Ovary (tissue), 3 donors: ENCODE data around the gene MAP4K2.

Experiments
- POLR2A ChIP-seq: fragments of 450-650 bp; IDR thresholded peaks from one replicate; pipeline ENCODE4 v1.6.1; 2017; ENCODE audit warnings: antibody characterized with exemption, mild to moderate bottlenecking, moderate library complexity
- TF ChIP-seq, protein P1 (sequence below), 3 donors: fragments of 450-650 bp in 2 of 3; fragments of 200-600 bp in 1 of 3; IDR thresholded peaks; one replicate each; pipeline versions ENCODE4 v1.5.1 to v1.8.0; 2016 to 2022; ENCODE audit warnings: antibody characterized with exemption in 3 of 3, mild to moderate bottlenecking in 1 of 3
- donor health status: DM: no; HTN: no; CAD: no.

DNA sequence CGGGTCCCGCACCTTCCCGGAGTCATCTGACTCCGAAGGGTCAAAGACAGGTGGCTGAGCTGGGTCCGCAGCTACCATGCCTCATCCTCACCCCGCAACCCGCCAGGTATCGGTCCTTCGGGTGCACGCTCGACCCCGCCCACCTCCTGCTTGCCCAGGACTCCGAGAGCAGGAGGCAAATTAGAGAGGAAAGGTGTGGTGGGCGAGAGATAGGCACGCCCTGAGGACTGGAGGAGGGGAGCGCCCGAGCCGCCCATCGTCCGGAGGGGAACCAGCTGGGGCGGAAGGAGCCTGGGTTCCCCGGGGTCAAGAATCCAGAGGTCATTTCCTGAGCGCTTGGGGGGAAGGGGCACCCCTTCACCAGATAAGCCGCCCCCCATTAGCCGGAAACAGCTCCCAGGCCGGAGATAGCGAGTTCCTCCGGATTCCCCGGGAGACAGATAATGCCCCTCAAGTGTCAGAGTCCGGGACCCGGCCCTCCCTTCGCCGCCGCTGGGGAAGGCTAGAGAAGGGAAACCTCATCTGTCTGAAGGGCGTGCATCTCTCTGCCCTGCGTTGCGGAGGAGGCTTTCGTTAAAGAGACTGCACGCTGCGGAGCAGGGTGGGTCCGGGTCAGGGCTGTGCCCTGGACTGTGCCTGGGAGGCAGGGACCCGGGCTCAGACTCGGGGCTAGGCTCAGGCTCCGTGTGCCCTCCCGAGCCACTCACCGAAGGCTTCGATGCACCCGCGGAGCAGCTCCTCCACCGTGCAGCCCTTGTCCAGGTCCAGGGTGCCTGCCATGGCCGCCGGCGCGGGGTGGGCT, 60.7 kb downstream of the MAP4K2 start:
- TF ChIP-seq, protein P1, sequence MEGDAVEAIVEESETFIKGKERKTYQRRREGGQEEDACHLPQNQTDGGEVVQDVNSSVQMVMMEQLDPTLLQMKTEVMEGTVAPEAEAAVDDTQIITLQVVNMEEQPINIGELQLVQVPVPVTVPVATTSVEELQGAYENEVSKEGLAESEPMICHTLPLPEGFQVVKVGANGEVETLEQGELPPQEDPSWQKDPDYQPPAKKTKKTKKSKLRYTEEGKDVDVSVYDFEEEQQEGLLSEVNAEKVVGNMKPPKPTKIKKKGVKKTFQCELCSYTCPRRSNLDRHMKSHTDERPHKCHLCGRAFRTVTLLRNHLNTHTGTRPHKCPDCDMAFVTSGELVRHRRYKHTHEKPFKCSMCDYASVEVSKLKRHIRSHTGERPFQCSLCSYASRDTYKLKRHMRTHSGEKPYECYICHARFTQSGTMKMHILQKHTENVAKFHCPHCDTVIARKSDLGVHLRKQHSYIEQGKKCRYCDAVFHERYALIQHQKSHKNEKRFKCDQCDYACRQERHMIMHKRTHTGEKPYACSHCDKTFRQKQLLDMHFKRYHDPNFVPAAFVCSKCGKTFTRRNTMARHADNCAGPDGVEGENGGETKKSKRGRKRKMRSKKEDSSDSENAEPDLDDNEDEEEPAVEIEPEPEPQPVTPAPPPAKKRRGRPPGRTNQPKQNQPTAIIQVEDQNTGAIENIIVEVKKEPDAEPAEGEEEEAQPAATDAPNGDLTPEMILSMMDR (IDR thresholded peaks at IDR 0.05), result no peak
- TF ChIP-seq POLR2A, result no peak
